ENCODE data around the gene LGALS1. TPM values are rescaled to one million over a fixed set of nuclear protein-coding genes. Genes with fewer than 3 reads are reported as not detected.

The LGALS1 gene
- total RNA-seq, 1 experiment from 2014 or later = 3.2 TPM

- Mint-ChIP-seq H3K4me1 (ENCODE audit: low read depth, unreplicated experiment) (peaks cover 7% of the 10 kb centered on the region), H3K36me3 (ENCODE audit: insufficient read depth, unreplicated experiment) (peaks cover 17% of the 10 kb centered on the region), H3K9me3 (ENCODE audit: unreplicated experiment) (no peaks in the 10 kb centered on the region), H3K27me3 (ENCODE audit: insufficient read depth, unreplicated experiment) (no peaks in the 10 kb centered on the region), H3K4me3 (ENCODE audit: unreplicated experiment) (no peak overlapping the region), H3K27ac (ENCODE audit: unreplicated experiment) (no peak overlapping the region)
- Histone ChIP-seq H3K9me3 (no peaks in the 10 kb centered on the region), H3K36me3 (ENCODE audit: control insufficient read depth, insufficient read depth, low read length) (no peaks in the 10 kb centered on the region), H3K4me3 (ENCODE audit: low read depth, low read length) (no peak overlapping the region), H3K27me3 (replicated peaks; ENCODE audit: control insufficient read depth, insufficient read depth, low read length) (no peaks in the 10 kb centered on the region), H3K4me1 (peaks cover 9% of the 10 kb centered on the region; the same call in 1 of the 2 replicates)
- ChIA-PET CTCF (no interaction called here), POLR2A (no interaction called here)
- DNase-seq = no peak
- TF ChIP-seq CTCF (IDR thresholded peaks at IDR 0.05; ENCODE audit: insufficient read depth in 1 of 2, low read depth in 1 of 2, low read length in 1 of 2, severe bottlenecking in 1 of 2, unreplicated experiment in 1 of 2) = no peak
- no TSS peak for BruUV-seq (replicated peaks)
- intact Hi-C loops (cut with micrococcal nuclease; ENCODE audit: unreplicated experiment) = no loop called here
Observed at GRCh38 chr22:37672206-37672919, 3.1 kb upstream of the LGALS1 start.

GRCh38 chr22:37672920-37673455 is 2.4 kb upstream of the LGALS1 start:
- Mint-ChIP-seq H3K9me3 (ENCODE audit: unreplicated experiment) (no peaks in the 10 kb centered on the region), H3K36me3 (ENCODE audit: insufficient read depth, unreplicated experiment) (peaks cover 16% of the 10 kb centered on the region), H3K4me3 (ENCODE audit: unreplicated experiment) (no peak overlapping the region), H3K27ac (ENCODE audit: unreplicated experiment) (no peak overlapping the region), H3K4me1 (ENCODE audit: low read depth, unreplicated experiment) (peaks cover 7% of the 10 kb centered on the region), H3K27me3 (ENCODE audit: insufficient read depth, unreplicated experiment) (no peaks in the 10 kb centered on the region)
- no peak for TF ChIP-seq CTCF (IDR thresholded peaks at IDR 0.05; ENCODE audit: insufficient read depth in 1 of 2, low read depth in 1 of 2, low read length in 1 of 2, severe bottlenecking in 1 of 2, unreplicated experiment in 1 of 2)
- CTCF ChIA-PET = no interaction called here
- intact Hi-C loops (cut with micrococcal nuclease; ENCODE audit: unreplicated experiment) = no loop called here
- BruUV-seq (replicated peaks) = no TSS peak
- H3K4me1 ChIP-seq = peaks cover 9% of the 10 kb centered on the region; the same call in 1 of the 2 replicates
- DNase-seq = no peak
- no peaks in the 10 kb centered on the region for H3K9me3 ChIP-seq
- H3K4me3 ChIP-seq (ENCODE audit: low read depth, low read length) = no peak overlapping the region
- POLR2A ChIA-PET = no interaction called here
- H3K36me3 ChIP-seq (ENCODE audit: control insufficient read depth, insufficient read depth, low read length) = no peaks in the 10 kb centered on the region
- no peaks in the 10 kb centered on the region for H3K27me3 ChIP-seq (replicated peaks; ENCODE audit: control insufficient read depth, insufficient read depth, low read length)

- POLR2A ChIA-PET = no interaction called here
- Histone ChIP-seq H3K4me1 (peaks cover 9% of the 10 kb centered on the region; the same call in 1 of the 2 replicates), H3K36me3 (ENCODE audit: control insufficient read depth, insufficient read depth, low read length) (no peaks in the 10 kb centered on the region), H3K4me3 (ENCODE audit: low read depth, low read length) (no peak overlapping the region), H3K9me3 (no peaks in the 10 kb centered on the region), H3K27me3 (replicated peaks; ENCODE audit: control insufficient read depth, insufficient read depth, low read length) (no peaks in the 10 kb centered on the region)
- no peak for TF ChIP-seq CTCF (IDR thresholded peaks at IDR 0.05; ENCODE audit: insufficient read depth in 1 of 2, low read depth in 1 of 2, low read length in 1 of 2, severe bottlenecking in 1 of 2, unreplicated experiment in 1 of 2)
- H3K27me3 Mint-ChIP-seq (ENCODE audit: insufficient read depth, unreplicated experiment) = no peaks in the 10 kb centered on the region
- H3K36me3 Mint-ChIP-seq (ENCODE audit: insufficient read depth, unreplicated experiment) = peaks cover 6% of the 10 kb centered on the region
- H3K27ac Mint-ChIP-seq (ENCODE audit: unreplicated experiment) = no peak overlapping the region
- BruUV-seq (replicated peaks) = no TSS peak
- CTCF ChIA-PET = no interaction called here
- peaks cover 7% of the 10 kb centered on the region for H3K4me1 Mint-ChIP-seq (ENCODE audit: low read depth, unreplicated experiment)
- intact Hi-C loops (cut with micrococcal nuclease; ENCODE audit: unreplicated experiment) = no loop called here
- no peak for DNase-seq
- no peaks in the 10 kb centered on the region for H3K9me3 Mint-ChIP-seq (ENCODE audit: unreplicated experiment)
- no peak overlapping the region for H3K4me3 Mint-ChIP-seq (ENCODE audit: unreplicated experiment)
Observed at GRCh38 chr22:37674248-37674647, 1.2 kb upstream of the LGALS1 start.

Measured in Caco-2 (cell line).